Measurements from ENCODE around the gene ZNF215.
"Not testable (repeated sequence)": the region's sequence is repeated elsewhere in the genome, so short reads cannot be mapped to it uniquely, and the experiment has no call there.

The ZNF215 gene

GRCh38 chr11:6943131-6943530 lies 16.9 kb downstream of the ZNF215 start:
- no peak for DNase-seq

- not testable (repeated sequence) for DNase-seq
Measured at GRCh38 chr11:6954248-6954647, 28.0 kb downstream of the ZNF215 start.

- no peak for DNase-seq
Measured at GRCh38 chr11:6962141-6962540, 35.9 kb downstream of the ZNF215 start.

GRCh38 chr11:6962673-6963072 lies 36.4 kb downstream of the ZNF215 start:
- DNase-seq, result no peak

- no peak for DNase-seq
Measured at GRCh38 chr11:6968816-6969215, 42.6 kb downstream of the ZNF215 start.

- DNase-seq, result not testable (repeated sequence)
Measured at GRCh38 chr11:6969854-6970253, 43.6 kb downstream of the ZNF215 start.

GRCh38 chr11:6979365-6979764 lies 53.1 kb downstream of the ZNF215 start:
- DNase-seq, result no peak

- no peak for DNase-seq
Measured at GRCh38 chr11:6986487-6986886, 60.3 kb downstream of the ZNF215 start.

- DNase-seq, result no peak
Measured at GRCh38 chr11:6988506-6988905, 62.3 kb downstream of the ZNF215 start.

GRCh38 chr11:6991227-6991626 lies 65.0 kb downstream of the ZNF215 start:
- DNase-seq, result no peak

- DNase-seq, result no peak
Measured at GRCh38 chr11:6992026-6992425, 65.8 kb downstream of the ZNF215 start.

- DNase-seq, result no peak
Measured at GRCh38 chr11:6992457-6993417, 66.5 kb downstream of the ZNF215 start.

GRCh38 chr11:6995703-6996102 lies 69.5 kb downstream of the ZNF215 start:
- no peak for DNase-seq

- DNase-seq, result no peak
Measured at GRCh38 chr11:7004482-7004881, 78.3 kb downstream of the ZNF215 start.

Measured in SHP77 (cell line).